SU-DHL-6 (cell line): ENCODE measurements around the gene PCNX3.

Experiments used
- H2AFZ ChIP-seq: fragments of 200-600 bp; sonication (generic); 2 replicates; pipeline ENCODE4 v1.6.1; 2014; ENCODE audit warnings: low read depth, mild to moderate bottlenecking, moderate library complexity, mixed read lengths, antibody characterized with exemption, low read length; ENCODE audit not compliant: severe bottlenecking
- H3F3A ChIP-seq: fragments of 200-600 bp; shearing (Covaris generic); 2 replicates; pipeline ENCODE4 v1.6.0; 2016; ENCODE audit warnings: antibody characterized with exemption, mild to moderate bottlenecking; ENCODE audit not compliant: insufficient read depth
- H3K27ac ChIP-seq: fragments of 200-600 bp; sonication (generic); 2 replicates; pipeline ENCODE4 v1.5.1; 2016; ENCODE audit warnings: low read depth, mild to moderate bottlenecking, low read length, moderate library complexity, mixed read lengths
- H3K27me3 ChIP-seq: fragments of 200-600 bp; sonication (generic), shearing (Covaris generic); 2 replicates; pipeline ENCODE4 v1.6.0; 2014; ENCODE audit warnings: mild to moderate bottlenecking, low read length
- H3K36me3 ChIP-seq: fragments of 200-600 bp; sonication (generic); 2 replicates; pipeline ENCODE4 v1.6.1; 2014; ENCODE audit warnings: mild to moderate bottlenecking, low read length, mixed read lengths
- H3K4me2 ChIP-seq: fragments of 300-600, 200-600 bp; shearing (Covaris generic), sonication (generic); 2 replicates; pipeline ENCODE4 v1.6.0; 2014; ENCODE audit warnings: low read length, low read depth, mild to moderate bottlenecking; ENCODE audit not compliant: poor library complexity, severe bottlenecking
- H3K4me3 ChIP-seq: fragments of 200-600 bp; sonication (generic); 2 replicates; pipeline ENCODE4 v1.5.1; 2014; ENCODE audit warnings: antibody characterized with exemption, low read length, mild to moderate bottlenecking, mixed read lengths; ENCODE audit not compliant: insufficient read depth, poor library complexity, severe bottlenecking
- H3K79me2 ChIP-seq: fragments of 200-600 bp; sonication (generic); 2 replicates; pipeline ENCODE4 v1.6.1; 2014; ENCODE audit warnings: mild to moderate bottlenecking, low read length, moderate library complexity; ENCODE audit not compliant: insufficient read depth
- H3K9ac ChIP-seq: fragments of 200-600 bp; sonication (generic); 2 replicates; pipeline ENCODE4 v1.7.0; 2014; ENCODE audit warnings: mild to moderate bottlenecking, low read length
- H3K9me2 ChIP-seq: fragments of 200-600 bp; sonication (generic); replicated peaks from 2 replicates; pipeline ENCODE4 v1.6.1; 2014; ENCODE audit warnings: low read length; ENCODE audit not compliant: insufficient read depth
- H3K9me3 ChIP-seq: fragments of 200-600 bp; sonication (generic); 2 replicates; pipeline ENCODE4 v1.6.1; 2014; ENCODE audit warnings: low read length, mixed read lengths; ENCODE audit not compliant: insufficient read depth
- H4K20me1 ChIP-seq: fragments of 200-600 bp; sonication (generic); 2 replicates; pipeline ENCODE4 v1.6.1; 2014; ENCODE audit warnings: low read depth, mild to moderate bottlenecking, antibody characterized with exemption, low read length, moderate library complexity, mixed read lengths
- CTCF ChIP-seq: fragments of 200-600 bp; sonication (generic); IDR thresholded peaks from one replicate; pipeline ENCODE4 v1.5.1; 2017; ENCODE audit warnings: antibody characterized with exemption, mild to moderate bottlenecking, low read length, moderate library complexity; ENCODE audit not compliant: insufficient read depth, poor library complexity, severe bottlenecking
- EZH2phosphoT487 ChIP-seq: fragments of 200-600 bp; sonication (generic), shearing (Covaris generic); conservative IDR thresholded peaks from 2 replicates; pipeline ENCODE4 v1.6.1; 2018; ENCODE audit warnings: mild to moderate bottlenecking, antibody characterized with exemption, low read length, moderate library complexity, mixed read lengths

Gene PCNX3

GRCh38 chr11:65627202-65627601 lies 11.6 kb downstream of the PCNX3 start:
- Histone ChIP-seq H3K9me2 (no peaks in the 10 kb centered on the region), H3K4me2 (no peak overlapping the region), H3F3A (no peaks in the 10 kb centered on the region), H3K79me2 (no peaks in the 10 kb centered on the region), H3K9ac (no peak overlapping the region), H2AFZ (no peak overlapping the region), H3K9me3 (no peaks in the 10 kb centered on the region), H3K27me3 (no peaks in the 10 kb centered on the region), H3K4me3 (no peak overlapping the region), H3K36me3 (no peaks in the 10 kb centered on the region), H3K27ac (no peak overlapping the region), H4K20me1 (no peaks in the 10 kb centered on the region)
- TF ChIP-seq CTCF (no peak), EZH2phosphoT487 (no peak)

GRCh38 chr11:65629579-65629978 lies 14.0 kb downstream of the PCNX3 start:
- no peaks in the 10 kb centered on the region for H3K9me3 ChIP-seq
- no peaks in the 10 kb centered on the region for H3K27me3 ChIP-seq
- H3K4me2 ChIP-seq = no peak overlapping the region
- no peak overlapping the region for H2AFZ ChIP-seq
- no peak overlapping the region for H3K9ac ChIP-seq
- H3K9me2 ChIP-seq = no peaks in the 10 kb centered on the region
- no peak overlapping the region for H3K27ac ChIP-seq
- H3F3A ChIP-seq = no peaks in the 10 kb centered on the region
- H3K4me3 ChIP-seq = no peak overlapping the region
- H3K79me2 ChIP-seq = no peaks in the 10 kb centered on the region
- H3K36me3 ChIP-seq = no peaks in the 10 kb centered on the region
- no peaks in the 10 kb centered on the region for H4K20me1 ChIP-seq
- TF ChIP-seq EZH2phosphoT487 = no peak
- TF ChIP-seq CTCF = no peak

GRCh38 chr11:65630215-65630614 lies 14.6 kb downstream of the PCNX3 start:
- Histone ChIP-seq H3K36me3 (no peaks in the 10 kb centered on the region), H3K27ac (no peak overlapping the region), H3K9me2 (no peaks in the 10 kb centered on the region), H2AFZ (no peak overlapping the region), H3K9ac (no peak overlapping the region), H3K4me2 (no peak overlapping the region), H3K9me3 (no peaks in the 10 kb centered on the region), H3K79me2 (no peaks in the 10 kb centered on the region), H3K4me3 (no peak overlapping the region), H3F3A (no peaks in the 10 kb centered on the region), H4K20me1 (no peaks in the 10 kb centered on the region), H3K27me3 (no peaks in the 10 kb centered on the region)
- TF ChIP-seq EZH2phosphoT487 = no peak
- no peak for TF ChIP-seq CTCF
